Gastrocnemius medialis (tissue), 4 donors: Measurements from ENCODE around the gene CFAP46.

ENCODE experiments used
- CTCF ChIP-seq, 5 experiments: fragments of 450-650 bp in 3 of 5; fragments of 200-600 bp in 2 of 5; sonication (generic) in 2 of 5; IDR thresholded peaks in 4 of 5; conservative IDR thresholded peaks in 1 of 5; 1 replicate in 4 of 5; 2 replicates in 1 of 5; pipeline ENCODE4 v1.5.1; 2016 to 2019; ENCODE audit warnings: antibody characterized with exemption in 5 of 5, mild to moderate bottlenecking in 3 of 5, moderate library complexity in 3 of 5
- POLR2A ChIP-seq, 2 donors: fragments of 450-650 bp; IDR thresholded peaks; one replicate each; pipeline ENCODE4 v1.6.1; 2017; ENCODE audit warnings: antibody characterized with exemption in 2 of 2, mild to moderate bottlenecking in 2 of 2, moderate library complexity in 2 of 2

- TF ChIP-seq CTCF (IDR thresholded peaks at IDR 0.05 in 4 of 5, conservative IDR thresholded peaks at IDR 0.05 in 1 of 5) (no peak), POLR2A (IDR thresholded peaks at IDR 0.05) (no peak)
Observed at GRCh38 chr10:132973903-132974241, 31.5 kb upstream of the CFAP46 start.
